Cerebellar nuclear complex (tissue), 1 donor: ENCODE results near the gene FRMD4B.
"Not testable (repeated sequence)": the region's sequence is repeated elsewhere in the genome, so short reads cannot be mapped to it uniquely, and the experiment has no call there.

Experiments
- DNase-seq, 2 experiments: peaks; one replicate each; lab custom pipeline; 2025; lab: John Stamatoyannopoulos, UW

The FRMD4B gene

GRCh38 chr3:69244039-69244438 is 141.8 kb downstream of the FRMD4B start:
- DNase-seq = no peak

GRCh38 chr3:69241769-69242168 is 144.1 kb downstream of the FRMD4B start:
- no peak for DNase-seq

GRCh38 chr3:69240651-69241568 is 145.0 kb downstream of the FRMD4B start:
- DNase-seq = no peak

GRCh38 chr3:69239063-69239462 is 146.8 kb downstream of the FRMD4B start:
- DNase-seq = no peak

- DNase-seq = no peak
These were observed 148.8 kb downstream of the FRMD4B start for GRCh38 chr3:69236812-69237707.

GRCh38 chr3:69235882-69236281 is 150.0 kb downstream of the FRMD4B start:
- no peak for DNase-seq

- not testable (repeated sequence) for DNase-seq
These were observed 150.7 kb downstream of the FRMD4B start for GRCh38 chr3:69235227-69235626.

GRCh38 chr3:69232482-69232881 is 153.4 kb downstream of the FRMD4B start:
- DNase-seq = no peak

- no peak for DNase-seq
These were observed 153.9 kb downstream of the FRMD4B start for GRCh38 chr3:69231929-69232440.

GRCh38 chr3:69226071-69226470 is 159.8 kb downstream of the FRMD4B start:
- DNase-seq = no peak

- no peak for DNase-seq
These were observed 166.7 kb downstream of the FRMD4B start for GRCh38 chr3:69219101-69219708.

- no peak for DNase-seq
These were observed 167.8 kb downstream of the FRMD4B start for GRCh38 chr3:69218079-69218478.

GRCh38 chr3:69216981-69217380 is 168.9 kb downstream of the FRMD4B start:
- DNase-seq = no peak

- no peak for DNase-seq
These were observed 171.6 kb downstream of the FRMD4B start for GRCh38 chr3:69214241-69214640.

GRCh38 chr3:69212411-69213160 is 173.3 kb downstream of the FRMD4B start:
- DNase-seq = no peak

GRCh38 chr3:69210068-69210730 is 175.7 kb downstream of the FRMD4B start:
- no peak for DNase-seq

GRCh38 chr3:69209413-69209812 is 176.5 kb downstream of the FRMD4B start:
- DNase-seq = no peak

- DNase-seq = no peak
These were observed 178.9 kb downstream of the FRMD4B start for GRCh38 chr3:69207031-69207430.

- no peak for DNase-seq
These were observed 180.5 kb downstream of the FRMD4B start for GRCh38 chr3:69205385-69205784.

GRCh38 chr3:69204315-69204957 is 181.5 kb downstream of the FRMD4B start:
- no peak for DNase-seq
